Measurements from ENCODE around the gene AKR1C8.
"Not testable (repeated sequence)": the region's sequence is repeated elsewhere in the genome, so short reads cannot be mapped to it uniquely, and the experiment has no call there.

The AKR1C8 gene

DNA sequence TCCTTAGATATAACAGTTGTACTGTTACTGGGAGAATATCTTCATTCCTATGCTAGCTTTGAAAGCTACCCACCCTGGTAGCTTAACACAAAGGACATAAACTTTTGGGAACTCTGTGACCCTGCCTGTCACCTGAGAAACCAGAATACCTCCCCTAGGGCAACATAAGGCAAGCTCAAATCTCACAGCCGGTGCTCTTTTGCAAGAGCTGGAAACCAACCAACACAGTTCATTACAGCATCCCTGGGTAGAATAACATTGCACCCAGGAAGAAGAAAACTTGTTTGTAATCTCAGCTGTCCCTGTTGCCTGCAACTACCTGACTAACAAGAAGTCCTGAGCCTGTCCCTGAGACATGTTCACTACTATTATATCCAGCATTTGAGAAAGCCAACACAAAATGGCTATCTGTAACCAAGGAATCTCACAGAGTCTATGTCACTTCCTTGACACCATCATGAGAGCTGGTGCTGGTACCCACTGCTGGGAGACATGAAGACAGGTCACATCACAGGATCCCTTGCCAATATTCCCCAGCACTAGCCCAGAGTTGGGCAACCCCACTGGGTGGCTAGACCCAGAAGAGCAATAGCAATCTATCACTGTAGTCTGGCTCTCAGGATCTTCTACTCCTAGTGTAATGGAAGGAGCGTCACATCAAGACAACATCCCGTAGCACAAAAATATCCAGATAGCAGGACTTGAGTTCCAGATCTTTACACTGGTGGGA lies 59.5 kb downstream of the AKR1C8 start:
- H3K9ac ChIP-seq (ENCODE audit: low read length): no peak overlapping the region
- no peak overlapping the region for H3K27ac ChIP-seq (ENCODE audit: low read depth, low read length)
- no peaks in the 10 kb centered on the region for H3K27me3 ChIP-seq (ENCODE audit: control insufficient read depth, insufficient read depth, low read length)
- H3K4me3 ChIP-seq (ENCODE audit: low read length): no peak overlapping the region
- H3K36me3 ChIP-seq (ENCODE audit: control insufficient read depth, insufficient read depth, low read length): no peaks in the 10 kb centered on the region
- H3K4me1 ChIP-seq (ENCODE audit: control insufficient read depth, insufficient read depth, low read length): no peaks in the 10 kb centered on the region

DNA sequence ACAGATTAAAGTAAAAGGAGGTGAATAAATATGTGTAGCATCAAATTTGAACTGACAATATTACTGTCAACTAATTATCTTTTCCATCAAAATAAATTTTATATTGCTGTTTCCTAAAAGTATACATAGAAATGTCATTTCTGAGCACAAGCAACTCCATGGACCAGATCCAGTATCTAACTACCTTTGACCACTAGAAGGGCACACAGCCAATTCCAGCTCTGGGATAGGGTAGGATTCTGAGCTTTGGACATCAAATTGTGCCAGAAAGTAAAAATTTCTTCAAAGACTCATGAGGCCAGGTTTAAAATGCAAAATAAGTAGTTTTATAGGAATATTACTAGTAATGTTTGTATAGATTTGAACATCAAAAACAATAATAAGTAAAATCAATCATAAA lies 61.1 kb downstream of the AKR1C8 start:
- Histone ChIP-seq H3K4me1 (ENCODE audit: control insufficient read depth, insufficient read depth, low read length) (no peaks in the 10 kb centered on the region), H3K27ac (ENCODE audit: low read depth, low read length) (no peak overlapping the region), H3K9ac (ENCODE audit: low read length) (no peak overlapping the region), H3K27me3 (ENCODE audit: control insufficient read depth, insufficient read depth, low read length) (no peaks in the 10 kb centered on the region), H3K4me3 (ENCODE audit: low read length) (no peak overlapping the region), H3K36me3 (ENCODE audit: control insufficient read depth, insufficient read depth, low read length) (no peaks in the 10 kb centered on the region)

DNA sequence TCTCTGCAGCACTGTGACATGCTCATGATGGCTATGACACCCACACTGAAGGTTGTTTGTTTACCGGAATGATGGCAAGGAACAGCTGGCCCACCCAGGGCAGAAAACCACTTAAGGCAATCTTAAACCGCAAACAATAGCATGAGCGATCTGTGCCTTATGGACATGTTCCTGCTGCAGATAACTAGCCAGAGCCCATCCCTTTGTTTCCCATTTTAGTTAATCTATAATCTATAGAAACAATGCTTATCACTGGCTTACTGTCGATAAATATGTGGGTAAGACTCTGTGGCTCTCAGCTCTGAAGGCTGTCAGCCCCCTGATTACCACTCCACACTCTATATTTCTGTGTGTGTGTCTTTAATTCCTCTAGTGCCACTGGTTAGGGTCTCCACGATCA lies 65.0 kb downstream of the AKR1C8 start:
- not testable (repeated sequence) for H3K36me3 ChIP-seq (ENCODE audit: control insufficient read depth, insufficient read depth, low read length); H3K4me1 ChIP-seq (ENCODE audit: control insufficient read depth, insufficient read depth, low read length); H3K27ac ChIP-seq (ENCODE audit: low read depth, low read length); H3K9ac ChIP-seq (ENCODE audit: low read length); H3K27me3 ChIP-seq (ENCODE audit: control insufficient read depth, insufficient read depth, low read length); H3K4me3 ChIP-seq (ENCODE audit: low read length)

DNA sequence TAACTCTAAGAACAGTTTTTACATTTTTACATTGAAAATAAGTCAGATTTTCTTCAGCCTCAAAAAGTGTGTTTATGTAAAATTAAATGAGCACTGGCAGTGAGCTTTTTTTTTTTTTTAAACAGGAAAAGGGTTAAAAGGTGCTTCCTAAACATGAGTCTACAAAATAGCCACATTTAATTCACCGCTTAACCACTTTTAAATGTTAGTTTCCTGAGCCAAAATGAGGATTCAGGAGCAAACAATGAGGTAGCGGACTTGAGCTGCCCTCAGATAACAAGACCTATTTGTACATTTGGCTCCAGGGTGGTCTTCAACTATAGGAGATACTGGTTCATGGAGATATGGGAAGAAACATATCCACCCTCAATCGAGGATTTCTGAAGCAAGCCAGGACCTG lies 67.9 kb downstream of the AKR1C8 start:
- no peak overlapping the region for H3K27ac ChIP-seq (ENCODE audit: low read depth, low read length)
- no peaks in the 10 kb centered on the region for H3K4me1 ChIP-seq (ENCODE audit: control insufficient read depth, insufficient read depth, low read length)
- no peaks in the 10 kb centered on the region for H3K36me3 ChIP-seq (ENCODE audit: control insufficient read depth, insufficient read depth, low read length)
- H3K4me3 ChIP-seq (ENCODE audit: low read length): no peak overlapping the region
- no peak overlapping the region for H3K9ac ChIP-seq (ENCODE audit: low read length)
- H3K27me3 ChIP-seq (ENCODE audit: control insufficient read depth, insufficient read depth, low read length): no peaks in the 10 kb centered on the region

DNA sequence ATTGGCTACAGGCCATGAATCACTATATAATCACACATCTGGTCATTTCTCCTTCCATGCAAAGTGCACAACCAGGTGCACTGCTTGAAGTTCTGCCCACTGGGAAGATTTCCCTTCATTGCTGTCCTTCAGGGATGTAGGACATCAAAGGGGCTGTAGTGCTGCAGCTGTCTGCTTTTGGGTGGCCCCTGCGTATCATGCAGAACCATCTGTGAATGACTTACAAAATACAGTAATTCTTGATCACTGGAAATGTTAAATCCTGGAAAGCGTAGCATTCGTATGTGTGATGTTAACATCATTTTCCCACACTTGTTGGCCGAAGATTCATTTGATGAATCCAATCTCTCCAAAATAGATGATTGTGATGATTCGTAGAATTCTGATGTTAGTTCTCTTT lies 68.3 kb downstream of the AKR1C8 start:
- H3K36me3 ChIP-seq (ENCODE audit: control insufficient read depth, insufficient read depth, low read length): no peaks in the 10 kb centered on the region
- H3K9ac ChIP-seq (ENCODE audit: low read length): no peak overlapping the region
- no peak overlapping the region for H3K4me3 ChIP-seq (ENCODE audit: low read length)
- H3K27me3 ChIP-seq (ENCODE audit: control insufficient read depth, insufficient read depth, low read length): no peaks in the 10 kb centered on the region
- no peak overlapping the region for H3K27ac ChIP-seq (ENCODE audit: low read depth, low read length)
- H3K4me1 ChIP-seq (ENCODE audit: control insufficient read depth, insufficient read depth, low read length): no peaks in the 10 kb centered on the region

DNA sequence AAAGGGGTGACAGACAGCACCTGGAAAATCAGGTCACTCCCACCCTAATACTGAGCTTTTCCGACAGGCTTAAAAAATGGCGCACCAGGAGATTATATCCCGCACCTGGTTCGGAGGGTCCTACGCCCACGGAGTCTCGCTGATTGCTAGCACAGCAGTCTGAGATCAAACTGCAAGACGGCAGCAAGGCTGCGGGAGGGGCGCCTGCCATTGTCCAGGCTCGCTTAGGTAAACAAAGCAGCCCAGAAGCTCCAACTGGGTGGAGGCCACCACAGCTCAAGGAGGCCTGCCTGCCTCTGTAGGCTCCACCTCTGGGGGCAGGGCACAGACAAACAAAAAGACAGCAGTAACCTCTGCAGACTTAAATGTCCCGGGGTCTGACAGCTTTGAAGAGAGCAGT lies 75.1 kb downstream of the AKR1C8 start:
- H3K36me3 ChIP-seq (ENCODE audit: control insufficient read depth, insufficient read depth, low read length); H3K27ac ChIP-seq (ENCODE audit: low read depth, low read length); H3K4me3 ChIP-seq (ENCODE audit: low read length); H3K4me1 ChIP-seq (ENCODE audit: control insufficient read depth, insufficient read depth, low read length); H3K27me3 ChIP-seq (ENCODE audit: control insufficient read depth, insufficient read depth, low read length); H3K9ac ChIP-seq (ENCODE audit: low read length): not testable (repeated sequence)

DNA sequence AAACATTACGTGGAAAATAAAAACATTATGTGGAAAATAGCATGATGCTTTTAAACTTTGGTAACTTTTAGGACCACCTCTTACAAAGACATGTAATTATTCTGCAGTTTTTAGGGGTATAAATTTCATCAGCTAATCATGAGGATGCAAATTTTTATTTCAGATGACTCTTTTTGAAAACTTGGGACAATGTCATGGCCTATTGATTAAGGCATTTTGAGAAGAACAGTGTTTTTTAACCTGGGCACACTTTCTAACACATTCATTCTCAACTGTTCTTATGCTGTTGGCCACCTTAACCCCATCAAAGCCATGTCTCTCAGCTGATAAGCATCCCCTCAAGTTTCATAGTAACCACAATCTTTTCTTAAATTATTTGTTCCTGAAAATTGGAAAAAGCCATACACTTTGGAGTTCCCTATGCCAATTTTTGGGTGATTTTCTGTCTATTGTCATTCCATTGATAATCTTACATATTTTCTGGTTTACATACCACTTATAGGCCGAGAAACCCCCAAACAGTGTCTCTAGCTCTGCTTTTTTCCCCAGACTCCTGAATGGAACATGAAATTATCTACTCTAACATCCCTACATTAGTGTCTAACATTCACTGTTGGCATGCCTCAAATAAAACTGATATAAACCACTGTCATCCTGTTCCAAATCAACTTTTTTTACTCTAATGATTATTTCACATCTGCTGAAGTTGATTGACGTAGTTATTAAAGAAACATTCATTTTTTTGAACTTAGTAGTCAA lies 76.1 kb downstream of the AKR1C8 start:
- Histone ChIP-seq H3K9ac (ENCODE audit: low read length) (no peak overlapping the region), H3K36me3 (ENCODE audit: control insufficient read depth, insufficient read depth, low read length) (no peaks in the 10 kb centered on the region), H3K27ac (ENCODE audit: low read depth, low read length) (no peak overlapping the region), H3K4me3 (ENCODE audit: low read length) (no peak overlapping the region), H3K27me3 (ENCODE audit: control insufficient read depth, insufficient read depth, low read length) (no peaks in the 10 kb centered on the region), H3K4me1 (ENCODE audit: control insufficient read depth, insufficient read depth, low read length) (no peaks in the 10 kb centered on the region)

DNA sequence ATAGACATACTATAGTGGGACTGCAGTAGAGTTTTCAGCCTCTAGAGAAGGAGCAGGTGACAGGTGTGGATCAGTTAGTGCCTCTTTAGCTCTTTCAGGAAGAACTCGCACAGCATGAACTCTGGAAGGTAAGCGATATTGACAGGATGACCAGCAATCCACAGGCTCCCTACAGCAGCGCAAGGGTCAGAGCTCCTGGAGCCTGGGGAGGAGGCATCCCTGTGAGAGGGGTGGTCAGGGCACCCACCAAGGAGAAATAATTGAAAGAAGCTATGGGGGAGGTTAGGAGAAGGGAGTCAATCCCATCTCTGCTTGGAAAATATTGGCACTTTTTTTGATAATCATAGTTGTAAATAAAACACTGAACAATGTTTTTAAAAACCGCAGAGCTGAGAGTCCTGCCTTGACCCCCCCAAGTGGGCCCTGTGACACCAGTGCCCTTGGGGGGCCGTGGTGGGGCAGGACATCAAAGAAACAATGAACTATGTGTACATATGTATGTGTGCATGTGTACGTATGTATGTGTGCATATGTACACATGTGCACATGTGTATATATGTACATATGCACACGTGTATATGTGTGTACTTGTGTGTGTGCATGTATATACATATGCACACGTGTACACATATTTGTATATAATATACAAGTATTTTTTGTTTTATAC lies 77.0 kb downstream of the AKR1C8 start:
- Histone ChIP-seq H3K9ac (ENCODE audit: low read length) (no peak overlapping the region), H3K27me3 (ENCODE audit: control insufficient read depth, insufficient read depth, low read length) (no peaks in the 10 kb centered on the region), H3K4me1 (ENCODE audit: control insufficient read depth, insufficient read depth, low read length) (no peaks in the 10 kb centered on the region), H3K27ac (ENCODE audit: low read depth, low read length) (no peak overlapping the region), H3K4me3 (ENCODE audit: low read length) (no peak overlapping the region), H3K36me3 (ENCODE audit: control insufficient read depth, insufficient read depth, low read length) (no peaks in the 10 kb centered on the region)

DNA sequence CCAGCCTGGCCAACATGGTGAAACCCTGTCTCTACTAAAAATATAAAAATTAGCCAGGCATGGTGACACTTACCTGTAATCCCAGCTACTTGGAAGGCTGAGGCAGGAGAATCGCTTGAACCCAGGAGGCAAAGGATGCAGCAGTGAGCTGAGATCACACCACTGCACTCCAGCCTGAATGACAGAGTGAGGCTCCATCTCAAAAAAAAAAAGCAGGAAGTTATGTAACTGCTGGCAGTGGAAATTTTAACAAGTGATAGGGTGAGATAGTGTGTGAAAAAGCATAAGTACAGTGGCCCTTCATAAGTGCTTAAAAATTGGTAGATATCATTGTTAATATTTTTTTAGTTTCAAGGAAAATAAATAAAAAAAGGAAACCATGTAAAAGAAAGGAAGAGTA lies 78.4 kb downstream of the AKR1C8 start:
- H3K4me1 ChIP-seq (ENCODE audit: control insufficient read depth, insufficient read depth, low read length): no peaks in the 10 kb centered on the region
- H3K4me3 ChIP-seq (ENCODE audit: low read length): no peak overlapping the region
- no peak overlapping the region for H3K9ac ChIP-seq (ENCODE audit: low read length)
- H3K36me3 ChIP-seq (ENCODE audit: control insufficient read depth, insufficient read depth, low read length): no peaks in the 10 kb centered on the region
- no peak overlapping the region for H3K27ac ChIP-seq (ENCODE audit: low read depth, low read length)
- H3K27me3 ChIP-seq (ENCODE audit: control insufficient read depth, insufficient read depth, low read length): no peaks in the 10 kb centered on the region

DNA sequence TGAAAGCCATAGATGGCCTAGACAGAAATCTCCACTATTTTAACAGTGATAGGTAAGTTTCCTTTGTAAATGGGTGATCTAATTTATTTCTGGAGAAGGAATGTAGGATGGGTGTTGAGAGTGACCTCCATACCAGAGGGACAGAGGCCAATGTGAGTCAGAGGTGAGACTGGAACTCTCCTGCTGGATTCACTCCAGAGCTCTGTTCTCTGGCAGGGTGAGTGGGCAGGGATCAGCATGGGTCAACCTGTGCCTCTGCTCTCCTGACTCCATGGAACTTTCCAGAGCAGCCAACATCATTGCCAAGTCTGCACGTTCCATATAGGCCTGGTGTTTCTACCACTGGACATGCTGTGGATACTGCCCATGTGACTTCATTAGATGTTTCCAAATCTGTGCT lies 79.3 kb downstream of the AKR1C8 start:
- Histone ChIP-seq H3K9ac (ENCODE audit: low read length) (no peak overlapping the region), H3K4me1 (ENCODE audit: control insufficient read depth, insufficient read depth, low read length) (no peaks in the 10 kb centered on the region), H3K27me3 (ENCODE audit: control insufficient read depth, insufficient read depth, low read length) (no peaks in the 10 kb centered on the region), H3K4me3 (ENCODE audit: low read length) (no peak overlapping the region), H3K36me3 (ENCODE audit: control insufficient read depth, insufficient read depth, low read length) (no peaks in the 10 kb centered on the region), H3K27ac (ENCODE audit: low read depth, low read length) (no peak overlapping the region)
